Transverse colon (tissue), 4 donors: ENCODE results near the gene CPS1. TPM values are rescaled to one million over a fixed set of nuclear protein-coding genes. Genes with fewer than 3 reads are reported as not detected.

Experiments used
- DNase-seq: peaks from one replicate; pipeline ENCODE4 v3.0.0-alpha.2; 2019
- H3K27ac ChIP-seq, 4 donors: fragments of 200-600 bp; sonication (generic); 2 replicates each; pipeline ENCODE4 v1.5.1; 2016 to 2018; ENCODE audit warnings: inconsistent platforms in 4 of 4
- H3K27me3 ChIP-seq: fragments of 200-600 bp; sonication (generic); 2 replicates; pipeline ENCODE4 v1.5.1; 2017; ENCODE audit warnings: inconsistent platforms
- H3K36me3 ChIP-seq, 4 donors: fragments of 200-600 bp; sonication (generic); 2 replicates each; pipeline ENCODE4 v1.5.1; 2017 to 2019; ENCODE audit warnings: inconsistent platforms in 4 of 4
- H3K4me1 ChIP-seq, 4 donors: fragments of 200-600 bp; sonication (generic); 2 replicates each; pipeline ENCODE4 v1.5.1; 2017 to 2020; ENCODE audit warnings: inconsistent platforms in 4 of 4
- H3K4me3 ChIP-seq, 4 donors: fragments of 200-600 bp; sonication (generic); 1 replicate in 1 of 4; 2 replicates in 3 of 4; pipeline versions ENCODE4 v1.5.1 to v1.6.1; 2017 to 2019; ENCODE audit warnings: inconsistent platforms in 4 of 4
- H3K9me3 ChIP-seq, 2 donors: fragments of 200-600 bp; sonication (generic); 2 replicates each; pipeline ENCODE4 v1.5.1; 2017 to 2019; ENCODE audit warnings: inconsistent platforms in 2 of 2
- EP300 ChIP-seq: sonication (generic); formaldehyde crosslinking; IDR thresholded peaks from one replicate; pipeline ENCODE4 v1.6.1; 2017; ENCODE audit warnings: antibody characterized with exemption, low read depth
- POLR2A ChIP-seq: fragments of 450-650 bp; IDR thresholded peaks from one replicate; pipeline ENCODE4 v1.6.1; 2016; ENCODE audit warnings: antibody characterized with exemption, mild to moderate bottlenecking, moderate library complexity
- POLR2AphosphoS5 ChIP-seq, 3 donors: sonication (generic); formaldehyde crosslinking; IDR thresholded peaks; one replicate each; pipeline ENCODE4 v1.6.1; 2016; ENCODE audit warnings: antibody characterized with exemption in 3 of 3
- WGBS, 2 donors: methylation state at CpG; one replicate each; pipeline ENCODE4 v1.1.5; 2018; ENCODE audit warnings: low coverage in 1 of 2; 5-methylcytosine and 5-hydroxymethylcytosine counted together
- in situ Hi-C, 4 donors: fragments of 200-750 bp; cut with MboI; loops; one replicate each; pipeline versions ENCODE4 v1.15.0 to v1.15.1; 2017; ENCODE audit warnings: low sequenced_read_pairs in 3 of 4, low pct_ligation_motif_present in 1 of 4, low pct_unique_long_range_greater_than_20kb in 1 of 4
- intact Hi-C: fragments of 100-400 bp; cut with DNase I; formaldehyde crosslinking; loops from one replicate; pipeline ENCODE4 v1.15.1; 2023; ENCODE audit warnings: low total_unique reads
- total RNA-seq, 4 donors: library from RNA; depleted of rRNA; stranded (reverse); fragments of >200 nt; gene quantifications; one replicate each; pipeline ENCODE4 v1.1.0, GENCODE V29; 2016
- TF ChIP-seq, protein P1 (sequence below), 5 experiments: fragments of 200-600 bp in 3 of 5; fragments of 450-650 bp in 2 of 5; sonication (generic) in 3 of 5; IDR thresholded peaks; 1 replicate in 2 of 5; 2 replicates in 3 of 5; pipeline ENCODE4 v1.5.1; 2016 to 2017; ENCODE audit warnings: antibody characterized with exemption in 5 of 5, inconsistent platforms in 3 of 5, mild to moderate bottlenecking in 2 of 5, moderate library complexity in 1 of 5

CPS1 gene
- total RNA-seq, 4 donors from 2014 or later, result 0.32 to 0.68 TPM; not detected in 2

DNA sequence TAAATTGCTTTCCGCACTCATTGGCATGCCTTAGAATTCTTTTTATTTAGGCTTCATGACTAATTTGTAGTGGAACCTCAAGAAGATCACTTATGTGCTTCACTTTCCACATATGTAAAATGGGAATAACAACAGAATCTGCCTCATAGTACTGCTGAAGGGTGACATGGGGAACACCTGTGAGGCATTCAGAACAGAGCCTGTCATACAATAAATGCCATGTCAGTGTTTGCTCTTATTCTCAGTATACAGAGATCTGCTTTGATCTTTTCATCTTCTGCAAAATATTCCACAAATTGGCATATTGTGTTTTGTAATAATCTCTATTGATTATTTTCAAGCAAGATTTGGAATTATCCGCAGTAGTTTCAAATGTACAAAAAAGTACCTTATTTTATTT is 17.4 kb upstream of the CPS1 start:
- in situ Hi-C loops, result no loop called here
- 94 to 95% methylated on average over 2 of the region's 2 CpGs for WGBS, 2 donors
- Histone ChIP-seq H3K4me1 (no peaks in the 10 kb centered on the region), H3K27me3 (no peaks in the 10 kb centered on the region), H3K4me3 (no peak overlapping the region), H3K36me3 (no peaks in the 10 kb centered on the region), H3K27ac (no peak overlapping the region), H3K9me3 (no peaks in the 10 kb centered on the region)
- intact Hi-C loops, result no loop called here
- no peak for DNase-seq
- TF ChIP-seq, protein P1, sequence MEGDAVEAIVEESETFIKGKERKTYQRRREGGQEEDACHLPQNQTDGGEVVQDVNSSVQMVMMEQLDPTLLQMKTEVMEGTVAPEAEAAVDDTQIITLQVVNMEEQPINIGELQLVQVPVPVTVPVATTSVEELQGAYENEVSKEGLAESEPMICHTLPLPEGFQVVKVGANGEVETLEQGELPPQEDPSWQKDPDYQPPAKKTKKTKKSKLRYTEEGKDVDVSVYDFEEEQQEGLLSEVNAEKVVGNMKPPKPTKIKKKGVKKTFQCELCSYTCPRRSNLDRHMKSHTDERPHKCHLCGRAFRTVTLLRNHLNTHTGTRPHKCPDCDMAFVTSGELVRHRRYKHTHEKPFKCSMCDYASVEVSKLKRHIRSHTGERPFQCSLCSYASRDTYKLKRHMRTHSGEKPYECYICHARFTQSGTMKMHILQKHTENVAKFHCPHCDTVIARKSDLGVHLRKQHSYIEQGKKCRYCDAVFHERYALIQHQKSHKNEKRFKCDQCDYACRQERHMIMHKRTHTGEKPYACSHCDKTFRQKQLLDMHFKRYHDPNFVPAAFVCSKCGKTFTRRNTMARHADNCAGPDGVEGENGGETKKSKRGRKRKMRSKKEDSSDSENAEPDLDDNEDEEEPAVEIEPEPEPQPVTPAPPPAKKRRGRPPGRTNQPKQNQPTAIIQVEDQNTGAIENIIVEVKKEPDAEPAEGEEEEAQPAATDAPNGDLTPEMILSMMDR (IDR thresholded peaks at IDR 0.05), result no peak
- TF ChIP-seq POLR2AphosphoS5 (IDR thresholded peaks at IDR 0.05), result no peak

GRCh38 chr2:210539578-210540416 is 16.6 kb upstream of the CPS1 start:
- Histone ChIP-seq H3K9me3 (no peaks in the 10 kb centered on the region), H3K4me1 (no peaks in the 10 kb centered on the region), H3K4me3 (no peak overlapping the region), H3K27ac (no peak overlapping the region), H3K27me3 (no peaks in the 10 kb centered on the region), H3K36me3 (no peaks in the 10 kb centered on the region)
- no peak for TF ChIP-seq POLR2AphosphoS5 (IDR thresholded peaks at IDR 0.05)
- no peak for TF ChIP-seq EP300
- TF ChIP-seq, protein P1 (IDR thresholded peaks at IDR 0.05), result no peak
- TF ChIP-seq POLR2A, result no peak
- in situ Hi-C loops, result no loop called here
- intact Hi-C loops, result no loop called here
- no peak for DNase-seq
- WGBS, 2 donors, result 45 to 58% methylated on average over 5 of the region's 5 CpGs

DNA sequence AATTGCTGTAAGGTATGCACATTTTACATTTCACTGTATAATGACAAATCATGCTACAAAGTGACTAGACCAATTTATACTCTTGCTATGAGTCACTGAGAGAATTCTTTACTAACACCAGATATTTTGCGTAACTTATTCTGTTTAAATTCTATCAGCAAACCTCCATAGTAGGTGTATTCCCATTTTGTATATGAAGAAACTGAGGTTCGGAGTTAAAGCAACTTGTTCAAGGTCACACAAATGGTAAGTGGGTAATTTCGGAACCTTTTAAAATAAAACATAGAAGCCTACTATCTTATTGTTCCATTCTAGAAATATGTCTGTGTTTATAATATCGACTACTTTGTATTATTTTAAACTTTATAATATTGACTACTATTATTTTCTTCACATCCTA is 15.9 kb upstream of the CPS1 start:
- TF ChIP-seq POLR2AphosphoS5 (IDR thresholded peaks at IDR 0.05), result no peak
- TF ChIP-seq POLR2A, result no peak
- TF ChIP-seq EP300, result no peak
- TF ChIP-seq, protein P1 (IDR thresholded peaks at IDR 0.05), result no peak
- intact Hi-C loops, result no loop called here

GRCh38 chr2:210540900-210541289 is 15.5 kb upstream of the CPS1 start:
- Histone ChIP-seq H3K36me3 (no peaks in the 10 kb centered on the region), H3K27me3 (no peaks in the 10 kb centered on the region), H3K4me3 (no peak overlapping the region), H3K9me3 (no peaks in the 10 kb centered on the region), H3K4me1 (no peaks in the 10 kb centered on the region), H3K27ac (no peak overlapping the region)
- in situ Hi-C loops, result no loop called here
- intact Hi-C loops, result no loop called here
- 53 to 70% methylated on average over 1 to 2 of the region's 2 CpGs for WGBS, 2 donors
- no peak for DNase-seq
- TF ChIP-seq, protein P1 (IDR thresholded peaks at IDR 0.05), result no peak
- TF ChIP-seq EP300, result no peak
- TF ChIP-seq POLR2A, result no peak
- no peak for TF ChIP-seq POLR2AphosphoS5 (IDR thresholded peaks at IDR 0.05)

More for the DNA sequence above, 15.9 kb upstream of the CPS1 start:
- Histone ChIP-seq H3K27me3 (no peaks in the 10 kb centered on the region), H3K36me3 (no peaks in the 10 kb centered on the region), H3K4me3 (no peak overlapping the region), H3K27ac (no peak overlapping the region), H3K4me1 (no peaks in the 10 kb centered on the region), H3K9me3 (no peaks in the 10 kb centered on the region)
- no peak for DNase-seq
- in situ Hi-C loops, result no loop called here
- WGBS, 2 donors, result 89 to 96% methylated on average over 4 of the region's 4 CpGs
